HepG2 (cell line): ENCODE results near the gene COLGALT1. TPM values are rescaled to one million over a fixed set of nuclear protein-coding genes. Genes with fewer than 3 reads are reported as not detected.

Experiments
- ATAC-seq: fragments of 200-7000 bp; cut with Tn5 transposase; 3 replicates; pipeline ENCODE4 v1.9.1; 2020; ENCODE audit warnings: mild to moderate bottlenecking, moderate library complexity
- BruUV-seq: library from RNA; stranded (reverse); fragments of 400-500 nt; replicated peaks from 2 replicates; lab custom pipeline; 2021; lab: Mats Ljungman, UMichigan
- CTCF ChIA-PET: fragments of 300-600 bp; formaldehyde crosslinking; extraction: SDS; loops from one replicate; lab custom pipeline; 2021; ENCODE audit warnings: low total read pairs, inconsistent platforms, low intra/inter-chr PET ratio; lab: Yijun Ruan, JAX
- POLR2A ChIA-PET: fragments of 350-600 bp; sonication (Branson Sonifier 250); formaldehyde crosslinking; loops from one replicate; lab custom pipeline; 2020; ENCODE audit warnings: antibody characterized with exemption, inconsistent platforms; lab: Yijun Ruan, JAX
- DNase-seq: peaks from one replicate; pipeline ENCODE4 v3.0.0-alpha.2; 2015; ENCODE audit warnings: low spot score
- FAIRE-seq: peaks from 3 replicates; lab custom pipeline; 2011; peaks lifted over from hg19 to GRCh38; lab: Jason Lieb, UNC
- H2AFZ ChIP-seq: one replicate; pipeline ENCODE4 v1.6.1; 2011; ENCODE audit warnings: low read length, inconsistent platforms
- H3K27ac ChIP-seq: fragments of 300-600 bp; 3 replicates; pipeline ENCODE4 v1.8.0; 2011; ENCODE audit warnings: mixed run types, mild to moderate bottlenecking, mixed read lengths, low read length, inconsistent platforms; ENCODE audit not compliant: insufficient read depth; ENCODE audit errors: extremely low read length
- H3K27me3 ChIP-seq, 2 experiments: fragments of 200-600 bp in 1 of 2; 2 replicates in 1 of 2; 3 replicates in 1 of 2; pipeline versions ENCODE4 v1.6.0 to v1.8.0; 2011; ENCODE audit warnings: low read length in 2 of 2, mild to moderate bottlenecking in 2 of 2, moderate library complexity in 2 of 2, inconsistent platforms in 1 of 2; ENCODE audit not compliant: insufficient read depth in 2 of 2, control insufficient read depth in 1 of 2
- H3K36me3 ChIP-seq, 2 experiments: fragments of 200-600 bp in 1 of 2; replicated peaks in 1 of 2; 2 replicates in 1 of 2; 3 replicates in 1 of 2; pipeline versions ENCODE4 v1.5.1 to v1.8.0; 2011; ENCODE audit warnings: low read length in 2 of 2, inconsistent platforms in 1 of 2; ENCODE audit not compliant: insufficient read depth in 2 of 2, control insufficient read depth in 1 of 2
- H3K4me1 ChIP-seq: 2 replicates; pipeline ENCODE4 v1.5.1; 2012; ENCODE audit warnings: low read length, inconsistent platforms; ENCODE audit not compliant: insufficient read depth
- H3K4me2 ChIP-seq: 2 replicates; pipeline ENCODE4 v1.6.0; 2011; ENCODE audit warnings: low read depth, low read length, inconsistent platforms
- H3K4me3 ChIP-seq, 3 experiments: fragments of 200-600 bp in 1 of 3; sonication (generic), shearing (Covaris generic) in 1 of 3; replicated peaks in 1 of 3; 2 replicates each; pipeline ENCODE4 v1.5.1; 2011 to 2016; ENCODE audit warnings: low read length in 3 of 3, inconsistent platforms in 2 of 3, low read depth in 2 of 3, mild to moderate bottlenecking in 2 of 3, control low read depth in 1 of 3, mixed read lengths in 1 of 3; ENCODE audit not compliant: insufficient read depth in 1 of 3
- H3K79me2 ChIP-seq: one replicate; pipeline ENCODE4 v1.6.1; 2011; ENCODE audit warnings: low read length, inconsistent platforms; ENCODE audit not compliant: insufficient read depth
- H3K9ac ChIP-seq: 2 replicates; pipeline ENCODE4 v1.6.0; 2011; ENCODE audit warnings: mild to moderate bottlenecking, low read depth, low read length, inconsistent platforms; ENCODE audit not compliant: insufficient read depth
- H3K9me3 ChIP-seq: 2 replicates; pipeline ENCODE4 v1.5.1; 2012; ENCODE audit warnings: mild to moderate bottlenecking, low read length
- H4K20me1 ChIP-seq: 2 replicates; pipeline ENCODE4 v1.6.0; 2011; ENCODE audit warnings: inconsistent platforms, mild to moderate bottlenecking, low read length, moderate library complexity; ENCODE audit not compliant: insufficient read depth
- CBX5 ChIP-seq: sonication (generic); formaldehyde crosslinking; IDR thresholded peaks from 2 replicates; pipeline ENCODE4 v1.4.0; 2020; ENCODE audit warnings: missing genetic modification reagents, borderline replicate concordance
- CHD2 ChIP-seq: IDR thresholded peaks from 2 replicates; pipeline ENCODE4 v1.6.1; 2011; ENCODE audit warnings: low read depth, low read length, improper control_type of control experiment
- NFRKB ChIP-seq: fragments of 450-650 bp; IDR thresholded peaks from 2 replicates; pipeline ENCODE4 v1.6.1; 2017
- NKX3-1 ChIP-seq: sonication (generic); formaldehyde crosslinking; IDR thresholded peaks from 2 replicates; pipeline ENCODE4 v1.5.0; 2020; ENCODE audit warnings: missing genetic modification reagents
- PPARG ChIP-seq: conservative IDR thresholded peaks from 2 replicates; pipeline ENCODE4 v1.6.1; 2016; ENCODE audit warnings: missing biosample characterization, missing genetic modification reagents
- RORA ChIP-seq: sonication (generic); formaldehyde crosslinking; IDR thresholded peaks from 2 replicates; pipeline ENCODE4 v1.5.0; 2020; ENCODE audit warnings: mild to moderate bottlenecking, missing genetic modification reagents, moderate library complexity
- SIN3A ChIP-seq: IDR thresholded peaks from 2 replicates; pipeline ENCODE4 v1.6.1; 2011; ENCODE audit warnings: low read depth, mild to moderate bottlenecking, control low read depth, low read length, borderline replicate concordance
- SIN3B ChIP-seq: fragments of 150-350 bp; IDR thresholded peaks from 2 replicates; pipeline ENCODE4 v1.6.1; 2014; ENCODE audit warnings: low read length
- SMC3 ChIP-seq: IDR thresholded peaks from 2 replicates; pipeline ENCODE4 v1.6.1; 2011; ENCODE audit warnings: low read length, improper control_type of control experiment
- TEAD3 ChIP-seq: optimal IDR thresholded peaks from 2 replicates; pipeline ENCODE3; 2016; ENCODE audit warnings: borderline replicate concordance
- ZBTB42 ChIP-seq: sonication (generic); formaldehyde crosslinking; IDR thresholded peaks from 2 replicates; pipeline ENCODE4 v1.5.0; 2020; ENCODE audit warnings: mild to moderate bottlenecking, missing genetic modification reagents
- ZNF234 ChIP-seq: sonication (generic); formaldehyde crosslinking; conservative IDR thresholded peaks from 2 replicates; pipeline ENCODE4 v1.5.1; 2020; ENCODE audit warnings: mild to moderate bottlenecking, missing genetic modification reagents
- ZNF441 ChIP-seq: sonication (generic); formaldehyde crosslinking; IDR thresholded peaks from 2 replicates; pipeline ENCODE4 v1.7.0; 2021; ENCODE audit warnings: missing genetic modification reagents, borderline replicate concordance
- ZNF550 ChIP-seq: sonication (generic); formaldehyde crosslinking; IDR thresholded peaks from 2 replicates; pipeline ENCODE4 v1.4.0; 2020; ENCODE audit warnings: mild to moderate bottlenecking, missing genetic modification reagents, borderline replicate concordance
- ZNF577 ChIP-seq: sonication (generic); formaldehyde crosslinking; IDR thresholded peaks from 2 replicates; pipeline ENCODE4 v1.4.0; 2020; ENCODE audit warnings: mild to moderate bottlenecking, low read depth, missing genetic modification reagents, borderline replicate concordance
- WGBS: methylation state at CpG from one replicate; pipeline ENCODE4 v1.1.6; 2017; ENCODE audit warnings: low lambda C conversion rate; 5-methylcytosine and 5-hydroxymethylcytosine counted together
- in situ Hi-C: cut with HindIII; loops from 2 replicates; pipeline ENCODE4 v1.10.0; 2017; ENCODE audit warnings: low pct_unique_long_range_greater_than_20kb; ENCODE audit not compliant: extremely low pct_ligation_motif_present
- intact Hi-C: fragments of 100-400 bp; cut with micrococcal nuclease; formaldehyde crosslinking; loops from one replicate; pipeline ENCODE4 v1.10.0; 2022; ENCODE audit not compliant: unreplicated experiment
- polyA plus RNA-seq, 8 experiments: library from polyadenylated mRNA; depleted of rRNA in 3 of 8; stranded (reverse) in 7 of 8; unstranded in 1 of 8; fragments of >200 nt; fragmentation: Illumina TruSeq in 4 of 8; extraction: Trizol in 4 of 8; gene quantifications; 2 replicates each; pipeline versions ENCODE4 v1.2.1 to v1.2.3, GENCODE V29; 2011 to 2016; ENCODE audit warnings: low read depth in 4 of 8, missing spikeins in 1 of 8, mixed read lengths in 1 of 8; ENCODE audit not compliant: insufficient read depth in 1 of 8
- total RNA-seq, 5 experiments: library from RNA; depleted of rRNA; stranded (reverse); fragments of >200 nt; fragmentation: Illumina TruSeq; extraction: Trizol; gene quantifications; 2 replicates each; pipeline ENCODE4 v1.2.3, GENCODE V29; 2016; ENCODE audit warnings: low read depth in 1 of 5
- TF ChIP-seq, protein P1 (sequence below): sonication (generic); formaldehyde crosslinking; IDR thresholded peaks from 2 replicates; pipeline ENCODE4 v1.5.0; 2020; ENCODE audit warnings: mild to moderate bottlenecking, missing genetic modification reagents
- TF ChIP-seq, protein P2 (sequence below): sonication (generic); formaldehyde crosslinking; conservative IDR thresholded peaks from 2 replicates; pipeline ENCODE4 v1.8.0; 2022; ENCODE audit warnings: low read depth, missing genetic modification reagents
- TF ChIP-seq, protein P3 (sequence below): IDR thresholded peaks from 2 replicates; pipeline ENCODE4 v1.6.1; 2016; ENCODE audit warnings: missing compliant biosample characterization, missing genetic modification reagents, borderline replicate concordance

COLGALT1 gene
- total and polyA plus RNA-seq, 2 of the 13 experiments (the other 11 are each of a cell fraction or from before 2014, with no cell fraction given), result 58.0 to 211 TPM

DNA sequence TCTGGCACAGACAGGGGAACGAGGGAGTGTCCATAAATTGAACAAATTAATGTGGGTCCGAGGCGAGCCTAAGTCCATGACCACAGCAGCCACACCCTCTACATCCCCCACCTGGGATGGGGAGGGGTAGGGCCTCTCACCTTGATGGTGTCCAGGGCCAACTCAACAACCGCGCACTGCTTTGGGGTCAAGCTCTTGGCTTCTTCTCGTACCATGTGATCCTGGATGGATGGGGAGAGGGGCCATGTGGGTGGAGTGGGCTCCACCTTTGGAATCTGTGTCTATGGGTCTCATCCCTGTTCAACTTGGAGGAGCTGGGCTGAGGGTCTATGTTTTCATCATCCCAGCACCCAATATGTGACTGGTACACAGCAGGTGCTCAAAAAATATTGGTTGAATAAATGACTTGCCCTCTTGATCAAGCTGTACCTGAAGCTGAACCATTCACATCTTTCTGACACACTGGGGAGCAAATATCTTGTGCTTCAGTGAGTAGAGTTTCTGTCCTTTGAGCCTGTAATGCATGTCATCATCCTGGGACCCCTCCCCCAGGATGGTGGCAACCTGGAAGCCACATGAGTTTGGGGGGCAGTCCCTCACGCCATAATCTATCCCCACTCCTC lies 62.9 kb downstream of the COLGALT1 start (continued):
- no peak for TF ChIP-seq ZNF441 (CRISPR knock-in tag)
- TF ChIP-seq, protein P1, sequence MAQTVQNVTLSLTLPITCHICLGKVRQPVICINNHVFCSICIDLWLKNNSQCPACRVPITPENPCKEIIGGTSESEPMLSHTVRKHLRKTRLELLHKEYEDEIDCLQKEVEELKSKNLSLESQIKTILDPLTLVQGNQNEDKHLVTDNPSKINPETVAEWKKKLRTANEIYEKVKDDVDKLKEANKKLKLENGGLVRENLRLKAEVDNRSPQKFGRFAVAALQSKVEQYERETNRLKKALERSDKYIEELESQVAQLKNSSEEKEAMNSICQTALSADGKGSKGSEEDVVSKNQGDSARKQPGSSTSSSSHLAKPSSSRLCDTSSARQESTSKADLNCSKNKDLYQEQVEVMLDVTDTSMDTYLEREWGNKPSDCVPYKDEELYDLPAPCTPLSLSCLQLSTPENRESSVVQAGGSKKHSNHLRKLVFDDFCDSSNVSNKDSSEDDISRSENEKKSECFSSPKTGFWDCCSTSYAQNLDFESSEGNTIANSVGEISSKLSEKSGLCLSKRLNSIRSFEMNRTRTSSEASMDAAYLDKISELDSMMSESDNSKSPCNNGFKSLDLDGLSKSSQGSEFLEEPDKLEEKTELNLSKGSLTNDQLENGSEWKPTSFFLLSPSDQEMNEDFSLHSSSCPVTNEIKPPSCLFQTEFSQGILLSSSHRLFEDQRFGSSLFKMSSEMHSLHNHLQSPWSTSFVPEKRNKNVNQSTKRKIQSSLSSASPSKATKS, result no peak
- TF ChIP-seq SIN3A, result no peak

DNA sequence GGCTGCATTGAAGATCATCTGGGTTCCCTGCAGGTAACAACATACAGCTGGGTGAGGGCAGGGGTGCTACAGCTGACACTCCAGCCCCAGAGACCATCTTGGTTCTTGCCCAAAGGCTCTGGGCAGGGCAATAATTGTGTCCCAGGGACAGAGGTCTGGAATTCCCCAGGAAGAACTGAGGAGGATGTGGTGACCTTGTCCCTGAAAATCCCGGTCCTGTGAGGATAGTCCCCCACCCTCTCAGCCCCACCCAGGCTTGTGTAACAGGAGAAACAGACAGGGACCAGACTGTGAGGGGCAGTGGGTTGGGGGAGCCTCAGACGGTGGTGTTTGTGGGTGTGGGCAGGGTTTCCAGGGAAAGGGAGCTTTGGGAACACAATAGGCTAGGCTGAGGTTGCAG lies 63.5 kb downstream of the COLGALT1 start:
- TF ChIP-seq SMC3 (no peak), SIN3A (no peak), PPARG (CRISPR knock-in tag) (no peak), NKX3-1 (CRISPR knock-in tag) (no peak), ZBTB42 (CRISPR knock-in tag) (no peak), ZNF550 (CRISPR knock-in tag) (no peak), SIN3B (no peak), ZNF234 (CRISPR knock-in tag) (no peak), CHD2 (no peak), ZNF577 (CRISPR knock-in tag) (no peak), TEAD3 (CRISPR knock-in tag) (no peak), RORA (no peak), NFRKB (no peak), CBX5 (CRISPR knock-in tag) (no peak)
- TF ChIP-seq, protein P2, sequence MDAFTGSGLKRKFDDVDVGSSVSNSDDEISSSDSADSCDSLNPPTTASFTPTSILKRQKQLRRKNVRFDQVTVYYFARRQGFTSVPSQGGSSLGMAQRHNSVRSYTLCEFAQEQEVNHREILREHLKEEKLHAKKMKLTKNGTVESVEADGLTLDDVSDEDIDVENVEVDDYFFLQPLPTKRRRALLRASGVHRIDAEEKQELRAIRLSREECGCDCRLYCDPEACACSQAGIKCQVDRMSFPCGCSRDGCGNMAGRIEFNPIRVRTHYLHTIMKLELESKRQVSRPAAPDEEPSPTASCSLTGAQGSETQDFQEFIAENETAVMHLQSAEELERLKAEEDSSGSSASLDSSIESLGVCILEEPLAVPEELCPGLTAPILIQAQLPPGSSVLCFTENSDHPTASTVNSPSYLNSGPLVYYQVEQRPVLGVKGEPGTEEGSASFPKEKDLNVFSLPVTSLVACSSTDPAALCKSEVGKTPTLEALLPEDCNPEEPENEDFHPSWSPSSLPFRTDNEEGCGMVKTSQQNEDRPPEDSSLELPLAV (CRISPR knock-in tag), result no peak
- TF ChIP-seq, protein P3, sequence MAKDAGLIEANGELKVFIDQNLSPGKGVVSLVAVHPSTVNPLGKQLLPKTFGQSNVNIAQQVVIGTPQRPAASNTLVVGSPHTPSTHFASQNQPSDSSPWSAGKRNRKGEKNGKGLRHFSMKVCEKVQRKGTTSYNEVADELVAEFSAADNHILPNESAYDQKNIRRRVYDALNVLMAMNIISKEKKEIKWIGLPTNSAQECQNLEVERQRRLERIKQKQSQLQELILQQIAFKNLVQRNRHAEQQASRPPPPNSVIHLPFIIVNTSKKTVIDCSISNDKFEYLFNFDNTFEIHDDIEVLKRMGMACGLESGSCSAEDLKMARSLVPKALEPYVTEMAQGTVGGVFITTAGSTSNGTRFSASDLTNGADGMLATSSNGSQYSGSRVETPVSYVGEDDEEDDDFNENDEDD (CRISPR knock-in tag), result no peak
- TF ChIP-seq, all 625 proteins: peak for 0
- peaks cover 18% of the 10 kb centered on the region for H3K4me1 ChIP-seq
- DNase-seq (no peak), FAIRE-seq (no peak), ATAC-seq (no peak)
- ChIA-PET POLR2A (no interaction called here), CTCF (no interaction called here)
- H3K9me3 ChIP-seq, result no peaks in the 10 kb centered on the region
- in situ Hi-C loops, result no loop called here
- H3K27ac ChIP-seq, result no peak overlapping the region
- no peak overlapping the region for H3K4me2 ChIP-seq
- intact Hi-C loops, result no loop called here
- WGBS, result 0% methylated on average over 1 of the region's 2 CpGs
- no TSS peak for BruUV-seq
- H3K4me3 ChIP-seq, result no peak overlapping the region
- H2AFZ ChIP-seq, result no peak overlapping the region
- H4K20me1 ChIP-seq, result no peaks in the 10 kb centered on the region
- H3K27me3 ChIP-seq, result no peaks in the 10 kb centered on the region; a peak in 1 of 5 replicates
- no peaks in the 10 kb centered on the region for H3K79me2 ChIP-seq
- H3K9ac ChIP-seq, result no peak overlapping the region
- no peaks in the 10 kb centered on the region for H3K36me3 ChIP-seq
